Suppressor macrophage treated with lipopolysaccharide for 1 hour (primary cell): Measurements from ENCODE around the gene GNMT.
A peak's percentile ranks its signal among the peaks of the same experiment; 100 is the strongest.
"Not testable (repeated sequence)": the region's sequence is repeated elsewhere in the genome, so short reads cannot be mapped to it uniquely, and the experiment has no call there.

Source experiments
- DNase-seq, 3 donors: peaks; one replicate each; pipeline ENCODE4 v3.0.0-alpha.2; 2020 to 2022

Gene GNMT

DNA sequence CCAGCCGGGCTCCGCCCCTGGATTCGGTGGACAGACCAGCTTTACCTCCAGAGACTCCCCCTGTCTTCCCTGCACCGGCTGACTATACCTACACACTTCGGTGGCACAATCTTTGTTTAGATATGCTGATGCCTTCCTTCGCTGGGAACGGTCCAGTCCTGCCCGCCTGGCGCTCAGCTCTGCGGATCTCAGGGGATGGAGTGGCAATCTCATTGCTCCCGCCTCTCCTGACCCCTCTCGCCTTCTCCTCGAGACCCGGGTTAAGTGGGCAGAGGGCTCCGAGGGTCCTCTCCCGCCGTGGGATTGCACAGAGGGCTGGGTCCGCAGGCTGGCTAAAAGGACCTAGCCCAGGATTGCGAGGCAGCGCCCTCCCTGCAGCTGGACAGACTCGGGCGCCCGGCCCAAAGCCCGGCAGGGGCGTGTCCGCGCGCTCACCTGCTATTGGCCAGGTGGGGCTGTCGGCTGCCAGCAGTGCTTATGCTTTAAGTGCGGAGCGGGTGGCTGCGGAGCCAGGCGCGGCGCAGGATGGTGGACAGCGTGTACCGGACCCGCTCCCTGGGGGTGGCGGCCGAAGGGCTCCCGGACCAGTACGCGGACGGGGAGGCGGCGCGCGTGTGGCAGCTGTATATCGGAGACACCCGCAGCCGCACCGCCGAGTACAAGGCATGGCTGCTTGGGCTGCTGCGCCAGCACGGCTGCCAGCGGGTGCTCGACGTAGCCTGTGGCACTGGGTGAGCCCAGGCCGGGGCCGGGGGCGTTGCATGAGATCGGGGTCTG is at the start of gene GNMT:
GNMT (plus strand) TSS at position 512 of the 777 bp plus-strand sequence; CDS start at position 526, 14 bp downstream.
- DNase-seq, result peak in 2 of 3 donors; percentile 27 to 45

- peak in 1 of 3 donors; percentile 6 for DNase-seq
Measured at GRCh38 chr6:42911171-42912021, 49.2 kb upstream of the GNMT start.

GRCh38 chr6:42914546-42914945 is 46.0 kb upstream of the GNMT start:
- DNase-seq, result no peak

DNA sequence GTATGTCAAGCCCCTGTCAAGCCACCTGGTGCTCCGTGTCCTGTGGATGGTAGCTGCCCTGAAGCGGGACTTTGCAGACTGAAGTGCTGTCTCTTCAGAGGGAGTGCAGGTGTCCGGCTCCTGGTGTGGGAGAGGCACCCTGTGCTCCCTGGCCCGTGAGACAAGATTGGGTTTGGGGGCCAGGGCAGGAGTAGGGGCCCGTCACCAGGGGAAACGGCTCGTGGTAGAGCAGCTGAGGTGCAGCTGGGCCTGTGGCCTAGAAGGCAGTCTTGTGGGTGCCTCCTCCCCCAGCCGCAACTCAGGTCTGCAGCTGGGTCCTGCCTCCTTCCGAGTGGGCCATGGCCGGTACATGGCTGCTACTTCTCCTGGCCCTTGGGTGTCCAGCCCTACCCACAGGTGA is 44.8 kb upstream of the GNMT start, which contains the start of gene PTCRA:
PTCRA (plus strand) TSS at position 322 of the 400 bp plus-strand sequence; CDS start at position 339, 17 bp downstream.
- DNase-seq, result no peak

- no peak for DNase-seq
Measured at GRCh38 chr6:42916288-42916687, 44.3 kb upstream of the GNMT start.

- DNase-seq, result no peak
Measured at GRCh38 chr6:42921801-42922200, 38.8 kb upstream of the GNMT start.

DNA sequence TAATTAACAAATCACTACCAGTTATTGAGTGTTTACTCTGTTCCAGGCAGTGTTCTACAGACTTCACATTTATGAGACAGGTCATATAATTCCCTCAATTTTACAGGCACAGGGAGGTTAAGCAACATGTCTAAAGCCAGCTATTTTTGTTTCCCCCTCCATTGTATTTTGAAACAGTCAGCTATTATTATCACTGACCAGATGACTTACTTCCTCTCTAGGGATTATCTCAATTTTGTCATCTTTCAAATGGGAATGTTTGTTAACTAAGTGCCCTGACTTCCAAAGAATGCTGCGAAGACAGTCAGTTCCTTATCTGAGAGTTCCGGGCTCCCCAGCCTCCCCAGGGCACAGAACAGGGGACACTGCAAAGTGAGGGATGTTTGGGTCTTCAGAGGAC is 36.9 kb upstream of the GNMT start:
- DNase-seq, result peak; percentile 44 to 79 (median 75)

DNA sequence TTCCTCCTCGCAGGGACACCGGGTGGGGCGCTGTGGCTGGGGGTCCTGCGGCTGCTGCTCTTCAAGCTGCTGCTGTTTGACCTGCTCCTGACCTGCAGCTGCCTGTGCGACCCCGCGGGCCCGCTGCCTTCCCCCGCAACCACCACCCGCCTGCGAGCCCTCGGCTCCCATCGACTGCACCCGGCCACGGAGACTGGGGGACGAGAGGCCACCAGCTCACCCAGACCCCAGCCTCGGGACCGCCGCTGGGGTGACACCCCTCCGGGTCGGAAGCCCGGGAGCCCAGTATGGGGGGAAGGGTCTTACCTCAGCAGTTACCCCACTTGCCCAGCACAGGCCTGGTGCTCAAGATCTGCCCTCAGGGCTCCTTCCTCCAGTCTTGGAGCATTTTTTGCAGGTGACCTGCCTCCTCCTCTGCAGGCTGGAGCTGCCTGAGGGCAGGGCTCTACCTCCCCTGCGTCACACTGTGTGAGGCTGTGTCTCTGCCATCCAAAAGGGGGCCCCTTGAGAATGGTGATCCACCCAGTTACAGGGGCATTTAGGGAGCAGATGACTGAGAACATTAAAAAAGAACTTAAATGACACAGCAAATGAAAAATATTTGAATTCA is 35.2 kb upstream of the GNMT start:
- no peak for DNase-seq

GRCh38 chr6:42928986-42929820 is 31.4 kb upstream of the GNMT start, which contains the start of gene CNPY3:
Gene CNPY3, plus strand, starts transcription at chr6:42929480. Its CDS starts 91 bp downstream, at chr6:42929571.
- peak; percentile 94 to 95 (median 95) for DNase-seq

DNA sequence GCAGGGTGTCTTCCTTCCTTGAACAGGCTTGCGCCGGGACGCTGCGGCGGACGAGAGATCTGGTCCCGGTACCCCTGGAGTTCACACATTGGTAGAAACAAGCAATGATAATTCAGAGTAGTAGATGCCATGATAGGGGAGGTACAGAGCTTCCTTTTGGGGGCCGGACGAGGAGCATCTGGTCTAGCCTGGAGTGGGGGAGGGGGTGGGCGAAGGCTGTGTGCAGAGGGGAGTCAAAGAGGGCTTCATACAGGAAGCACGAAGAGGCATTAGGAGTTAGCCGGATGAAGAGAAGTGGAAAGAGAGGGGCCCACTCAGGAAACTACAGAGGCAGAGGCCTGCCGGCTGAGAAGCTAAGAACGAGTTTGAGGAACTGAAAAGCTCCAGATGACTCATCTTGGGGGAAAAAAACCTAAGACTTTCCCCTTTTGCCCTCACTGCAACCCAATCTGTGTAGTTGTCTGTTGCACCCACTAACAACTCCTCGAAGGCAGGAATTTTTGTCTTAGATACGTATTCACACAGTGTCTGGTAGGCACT is 30.7 kb upstream of the GNMT start:
- DNase-seq, result peak; percentile 89 to 97 (median 95)

GRCh38 chr6:42932412-42932811 is 28.1 kb upstream of the GNMT start:
- DNase-seq, result no peak

- peak; percentile 68 to 84 (median 70) for DNase-seq
Measured at GRCh38 chr6:42933205-42933604, 27.3 kb upstream of the GNMT start.

DNA sequence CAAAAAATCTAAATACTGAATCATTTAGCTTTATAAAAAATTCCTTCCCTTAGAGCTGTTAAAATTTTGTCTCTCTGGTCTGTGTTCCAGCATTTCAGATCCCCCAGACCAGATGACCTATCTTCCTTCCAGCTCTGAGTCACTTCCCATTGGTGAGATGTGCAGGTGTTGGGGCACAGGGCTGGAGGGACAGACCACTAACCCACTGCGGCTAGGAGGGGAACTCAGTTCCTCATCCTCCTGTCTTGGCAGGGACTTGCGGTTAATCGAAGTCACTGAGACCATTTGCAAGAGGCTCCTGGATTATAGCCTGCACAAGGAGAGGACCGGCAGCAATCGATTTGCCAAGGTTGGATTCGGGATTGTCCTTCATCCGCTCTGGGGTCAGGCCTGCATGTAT is 25.2 kb upstream of the GNMT start:
- DNase-seq, result no peak

GRCh38 chr6:42936398-42936797 is 24.2 kb upstream of the GNMT start:
- DNase-seq, result no peak

GRCh38 chr6:42937548-42938427 is 22.8 kb upstream of the GNMT start:
- no peak for DNase-seq

DNA sequence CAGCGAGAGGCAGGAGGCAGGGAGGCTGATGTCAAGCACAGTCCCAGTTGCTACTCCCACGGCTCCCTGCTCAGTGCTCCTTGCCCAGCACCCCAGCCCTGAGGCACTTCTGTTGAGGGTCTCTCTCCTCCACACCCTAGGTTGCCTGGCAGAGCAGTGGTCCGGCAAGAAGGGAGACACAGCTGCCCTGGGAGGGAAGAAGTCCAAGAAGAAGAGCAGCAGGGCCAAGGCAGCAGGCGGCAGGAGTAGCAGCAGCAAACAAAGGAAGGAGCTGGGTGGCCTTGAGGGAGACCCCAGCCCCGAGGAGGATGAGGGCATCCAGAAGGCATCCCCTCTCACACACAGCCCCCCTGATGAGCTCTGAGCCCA is 22.1 kb upstream of the GNMT start:
- no peak for DNase-seq

GRCh38 chr6:42938987-42939809 is 21.4 kb upstream of the GNMT start:
- no peak for DNase-seq

GRCh38 chr6:42939810-42940167 is 20.8 kb upstream of the GNMT start:
- DNase-seq, result no peak

DNA sequence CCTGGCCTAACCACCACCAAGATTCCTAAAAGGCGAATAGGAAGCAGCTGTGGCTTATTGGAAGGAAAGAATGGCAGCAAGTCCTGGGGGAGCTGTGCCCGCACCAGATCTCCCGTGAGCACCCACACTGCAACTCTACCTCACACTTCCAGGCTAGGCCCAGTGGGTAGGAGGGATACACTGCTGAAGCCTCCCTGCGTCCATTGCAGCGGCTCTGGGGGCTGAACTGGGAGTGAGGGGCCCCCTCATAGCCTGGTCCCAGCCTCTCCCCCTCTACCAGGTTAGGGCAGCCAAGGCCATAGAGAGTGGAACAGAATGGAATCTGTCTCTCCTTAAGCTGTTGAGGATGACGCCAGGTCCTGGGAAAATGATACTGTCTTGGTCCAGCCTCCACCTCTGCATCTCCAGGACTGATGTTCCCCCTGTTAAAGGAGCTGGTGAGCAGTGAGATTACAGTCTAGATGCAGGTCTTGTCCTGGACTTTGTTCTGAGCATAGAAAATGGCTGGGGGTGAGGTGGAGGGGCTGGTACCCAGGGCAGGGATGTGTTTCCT is 20.0 kb upstream of the GNMT start:
- no peak for DNase-seq

- DNase-seq, result not testable (repeated sequence)
Measured at GRCh38 chr6:42941356-42941755, 19.2 kb upstream of the GNMT start.
